NCI-H510A treated with DMSO at 0.1 percent for 48 hours (cell line): ENCODE measurements around the gene MAP7.
"Not testable (repeated sequence)": the region's sequence is repeated elsewhere in the genome, so short reads cannot be mapped to it uniquely, and the experiment has no call there.

ENCODE experiments used
- DNase-seq: peaks from one replicate; lab custom pipeline; 2025; lab: John Stamatoyannopoulos, UW

The MAP7 gene

GRCh38 chr6:136468711-136469110, 81.5 kb downstream of the MAP7 start:
- no peak for DNase-seq

GRCh38 chr6:136467186-136467585, 83.0 kb downstream of the MAP7 start:
- DNase-seq, result no peak

- DNase-seq, result peak; percentile 10
Observed at GRCh38 chr6:136466777-136467176, 83.4 kb downstream of the MAP7 start.

GRCh38 chr6:136465766-136466303, 84.4 kb downstream of the MAP7 start:
- no peak for DNase-seq

DNA sequence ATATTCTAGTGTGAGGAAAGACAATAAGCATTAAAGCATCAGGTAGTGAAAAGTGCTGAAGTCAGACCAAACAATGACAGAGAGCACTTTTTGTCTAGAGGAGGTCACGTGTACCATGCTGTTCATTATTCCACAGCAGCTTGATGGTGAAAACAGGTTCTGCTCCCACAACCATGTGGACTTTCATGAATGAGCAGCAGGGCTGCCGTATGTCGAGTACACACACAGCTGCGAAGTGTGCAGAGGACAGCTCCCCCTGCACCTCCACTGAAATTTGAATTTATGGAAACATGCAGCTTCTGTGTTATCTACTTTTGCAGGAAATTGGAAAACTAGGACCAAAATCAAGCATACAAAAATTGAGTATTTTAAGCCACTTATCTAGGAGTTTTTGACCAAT, 85.3 kb downstream of the MAP7 start:
- DNase-seq, result no peak

DNA sequence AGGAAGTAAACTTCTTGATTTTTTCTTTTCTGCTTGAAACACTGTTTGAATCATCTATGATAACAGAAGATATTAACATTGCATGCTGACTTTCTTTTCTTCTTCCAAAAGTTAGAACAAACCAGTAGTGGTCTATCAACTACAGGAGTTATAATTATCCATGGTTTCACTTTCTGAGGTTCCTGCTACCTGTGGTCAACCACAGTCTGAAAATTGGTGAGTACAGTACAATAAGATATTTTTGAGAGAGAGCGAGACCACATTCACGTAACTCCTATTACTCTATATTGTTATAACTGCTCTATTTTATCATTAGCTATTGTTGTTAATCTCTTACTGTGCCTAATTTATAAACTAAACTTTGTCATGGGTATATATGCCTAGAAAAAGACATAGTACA, 86.1 kb downstream of the MAP7 start:
- DNase-seq, result no peak

GRCh38 chr6:136463743-136464142, 86.5 kb downstream of the MAP7 start:
- no peak for DNase-seq

GRCh38 chr6:136446579-136447187, 103.5 kb downstream of the MAP7 start:
- DNase-seq, result no peak

DNA sequence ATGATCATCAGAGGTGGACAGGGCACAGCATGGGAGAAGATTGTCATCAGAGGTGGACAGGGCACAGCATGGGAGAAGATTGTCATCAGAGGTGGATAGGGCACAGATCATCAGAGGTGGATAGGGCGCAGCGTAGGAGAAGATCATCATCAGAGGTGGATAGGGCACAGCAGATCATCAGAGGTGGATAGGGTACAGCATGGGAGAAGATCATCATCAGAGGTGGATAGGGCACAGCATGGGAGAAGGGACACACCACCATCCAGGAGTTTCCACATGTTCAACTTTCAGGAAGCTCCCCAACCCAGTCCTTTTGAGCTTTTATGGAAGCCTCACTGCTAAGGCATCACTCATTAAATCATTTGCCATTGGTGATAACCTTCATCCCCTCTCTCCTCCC, 104.1 kb downstream of the MAP7 start:
- DNase-seq, result no peak

GRCh38 chr6:136445063-136445462, 105.2 kb downstream of the MAP7 start:
- no peak for DNase-seq

- DNase-seq, result no peak
Observed at GRCh38 chr6:136440203-136440602, 110.0 kb downstream of the MAP7 start.

- no peak for DNase-seq
Observed at GRCh38 chr6:136439514-136440190, 110.6 kb downstream of the MAP7 start.

- no peak for DNase-seq
Observed at GRCh38 chr6:136438441-136438840, 111.8 kb downstream of the MAP7 start.

GRCh38 chr6:136437246-136437645, 113.0 kb downstream of the MAP7 start:
- DNase-seq, result no peak

DNA sequence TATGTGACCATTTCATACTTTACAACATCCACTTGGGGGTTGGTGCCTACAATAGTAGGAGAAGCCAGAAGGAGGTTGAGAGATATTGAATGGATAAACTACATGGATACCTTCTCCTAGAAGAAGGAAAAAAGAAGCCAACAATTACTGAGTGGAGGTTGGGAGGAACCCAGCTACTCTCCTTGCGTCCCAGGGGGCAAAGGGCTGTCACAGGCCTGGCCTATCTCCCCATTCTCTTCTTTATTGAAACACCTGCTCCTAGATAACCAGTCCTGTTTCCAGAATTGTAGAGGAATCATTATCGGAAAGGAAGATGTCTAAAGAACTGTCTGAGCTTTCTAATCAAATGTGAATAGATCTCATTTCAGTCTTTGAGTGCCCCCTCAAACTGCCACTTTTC, 115.1 kb downstream of the MAP7 start:
- no peak for DNase-seq

DNA sequence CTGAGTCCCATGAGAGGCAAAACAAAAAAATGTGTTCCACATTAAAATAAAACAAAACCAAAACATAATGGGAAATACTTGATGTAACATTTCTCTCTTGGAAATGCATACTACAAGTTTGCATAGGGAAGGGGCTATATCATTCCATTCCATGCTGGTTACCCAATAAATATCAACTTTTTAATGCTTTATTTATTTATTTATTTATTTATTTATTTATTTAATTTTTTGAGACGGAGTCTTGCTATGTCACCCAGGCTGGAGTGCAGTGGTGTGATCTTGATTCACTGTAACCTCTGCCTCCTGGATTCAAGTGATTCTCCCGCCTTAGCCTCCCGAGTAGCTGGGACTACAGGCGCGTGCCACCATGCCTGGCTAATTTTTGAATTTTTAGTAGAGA, 118.9 kb downstream of the MAP7 start:
- not testable (repeated sequence) for DNase-seq

GRCh38 chr6:136429264-136430065, 120.8 kb downstream of the MAP7 start:
- no peak for DNase-seq

- no peak for DNase-seq
Observed at GRCh38 chr6:136427378-136427717, 122.9 kb downstream of the MAP7 start.

DNA sequence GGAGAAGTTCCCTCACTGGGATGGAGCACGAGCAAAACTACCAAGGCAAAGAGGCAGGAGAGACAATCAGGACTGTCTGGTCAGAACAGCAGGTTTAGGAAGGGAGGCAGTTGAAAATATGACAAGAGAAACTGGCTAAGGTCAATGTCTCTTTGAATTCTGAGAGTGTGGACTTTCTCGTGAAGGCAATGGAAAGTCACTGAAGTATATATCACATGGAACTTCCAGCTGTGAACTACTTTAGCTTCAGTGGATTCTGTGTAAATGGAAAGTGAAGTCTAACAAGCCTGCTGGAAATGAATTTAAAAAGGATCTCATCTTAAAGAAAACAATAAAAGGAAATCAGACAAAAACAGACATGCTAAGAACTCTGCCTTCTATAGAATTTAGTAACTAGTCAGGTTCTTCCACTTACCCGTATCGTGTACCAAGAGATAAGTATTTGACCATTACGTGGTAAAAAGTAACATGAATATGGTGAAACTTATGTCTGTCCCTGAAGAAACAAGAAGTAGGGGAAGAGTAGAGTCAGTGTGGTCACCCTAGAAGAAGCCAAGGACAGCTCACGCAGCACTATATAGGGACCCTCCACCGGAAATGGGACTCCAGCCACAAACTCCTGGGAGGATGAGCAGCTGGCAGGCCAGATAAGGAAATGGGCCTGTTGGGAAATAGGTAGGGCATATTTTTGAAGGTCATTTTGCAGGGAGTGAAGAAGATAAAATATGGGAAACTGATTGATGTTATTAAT, 123.4 kb downstream of the MAP7 start:
- DNase-seq, result no peak

GRCh38 chr6:136425793-136426192, 124.4 kb downstream of the MAP7 start:
- no peak for DNase-seq

- DNase-seq, result no peak
Observed at GRCh38 chr6:136424901-136425300, 125.3 kb downstream of the MAP7 start.

DNA sequence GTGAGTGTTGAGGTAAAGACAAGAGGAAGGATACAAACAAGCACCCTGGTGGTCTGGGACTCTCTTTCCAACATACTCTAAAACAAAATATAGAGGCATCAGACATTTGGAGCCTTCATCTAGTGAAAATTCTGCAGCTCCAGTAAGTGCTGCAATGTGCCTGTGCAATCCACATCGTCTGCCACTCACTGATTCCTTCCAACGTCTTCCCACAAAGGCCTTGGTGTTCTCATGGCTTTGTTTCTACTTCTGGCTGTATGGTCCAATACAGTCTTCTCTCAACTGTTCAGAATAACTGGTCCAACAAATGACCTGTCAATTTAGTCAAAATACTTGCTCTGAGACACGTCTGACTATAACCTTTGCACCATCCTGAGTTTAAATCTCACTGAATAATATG, 125.8 kb downstream of the MAP7 start:
- DNase-seq, result no peak
